ENCODE data around the gene CCL24.

DNA sequence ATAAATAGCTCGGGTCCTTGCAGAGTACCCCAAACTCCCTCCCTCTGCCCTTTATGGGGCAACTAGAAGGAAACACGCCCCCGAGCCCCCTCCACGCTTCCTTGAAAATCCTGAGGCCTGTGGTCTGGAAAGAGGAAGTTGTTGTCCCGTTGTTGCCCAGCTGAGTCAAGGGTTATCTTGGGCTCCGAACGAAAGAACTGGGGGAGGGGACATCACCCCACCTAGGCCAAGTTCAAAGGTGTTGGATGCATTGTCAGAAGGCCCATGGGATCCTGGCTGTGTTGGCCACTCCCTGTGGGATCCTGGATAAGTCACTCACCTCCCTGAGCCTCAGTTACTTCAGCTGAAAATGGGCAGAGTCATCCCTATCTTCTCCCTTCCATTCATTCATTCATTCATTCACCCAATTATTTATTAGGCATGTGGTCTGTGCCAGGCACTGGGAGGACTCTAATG lies at the start of gene CCL24:
- TF ChIP-seq, protein P1, sequence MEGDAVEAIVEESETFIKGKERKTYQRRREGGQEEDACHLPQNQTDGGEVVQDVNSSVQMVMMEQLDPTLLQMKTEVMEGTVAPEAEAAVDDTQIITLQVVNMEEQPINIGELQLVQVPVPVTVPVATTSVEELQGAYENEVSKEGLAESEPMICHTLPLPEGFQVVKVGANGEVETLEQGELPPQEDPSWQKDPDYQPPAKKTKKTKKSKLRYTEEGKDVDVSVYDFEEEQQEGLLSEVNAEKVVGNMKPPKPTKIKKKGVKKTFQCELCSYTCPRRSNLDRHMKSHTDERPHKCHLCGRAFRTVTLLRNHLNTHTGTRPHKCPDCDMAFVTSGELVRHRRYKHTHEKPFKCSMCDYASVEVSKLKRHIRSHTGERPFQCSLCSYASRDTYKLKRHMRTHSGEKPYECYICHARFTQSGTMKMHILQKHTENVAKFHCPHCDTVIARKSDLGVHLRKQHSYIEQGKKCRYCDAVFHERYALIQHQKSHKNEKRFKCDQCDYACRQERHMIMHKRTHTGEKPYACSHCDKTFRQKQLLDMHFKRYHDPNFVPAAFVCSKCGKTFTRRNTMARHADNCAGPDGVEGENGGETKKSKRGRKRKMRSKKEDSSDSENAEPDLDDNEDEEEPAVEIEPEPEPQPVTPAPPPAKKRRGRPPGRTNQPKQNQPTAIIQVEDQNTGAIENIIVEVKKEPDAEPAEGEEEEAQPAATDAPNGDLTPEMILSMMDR (conservative IDR thresholded peaks at IDR 0.05; ENCODE audit: low read depth, low read length) = no peak
- no peak for TF ChIP-seq EZH2 (IDR thresholded peaks at IDR 0.05; ENCODE audit: borderline replicate concordance, low read depth, low read length, poor library complexity, severe bottlenecking)

Data from A673 (cell line).